ENCODE data around the gene TSEN2.

The TSEN2 gene

GRCh38 chr3:12521010-12521409, 36.7 kb downstream of the TSEN2 start:
- Histone ChIP-seq H2BK12ac (ENCODE audit: low read length in 2 of 2) (no peak overlapping the region), H3K9me3 (ENCODE audit: control insufficient read depth, low read length) (no peaks in the 10 kb centered on the region), H2BK5ac (ENCODE audit: low read depth, low read length, poor library complexity, severe bottlenecking) (no peak overlapping the region), H3K79me1 (replicated peaks; ENCODE audit: low read length, poor library complexity, severe bottlenecking) (peaks cover 4% of the 10 kb centered on the region), H3K4me3 (ENCODE audit: insufficient read depth in 1 of 2, low read depth in 1 of 2, low read length in 2 of 2) (no peak overlapping the region), H3K27ac (ENCODE audit: low read length, poor library complexity, severe bottlenecking) (no peak overlapping the region), H3K36me3 (ENCODE audit: control insufficient read depth in 1 of 2, insufficient read depth in 2 of 2, low read depth in 1 of 2, low read length in 2 of 2) (peaks cover 14 to 54% of the 10 kb centered on the region in 2 experiments), H3K14ac (ENCODE audit: low read length in 2 of 2) (no peak overlapping the region), H4K8ac (ENCODE audit: low read length) (no peak overlapping the region), H4K91ac (ENCODE audit: low read length) (no peak overlapping the region), H3K4ac (ENCODE audit: low read depth in 1 of 2, low read length in 2 of 2) (no peak overlapping the region), H3K4me1 (ENCODE audit: control insufficient read depth, insufficient read depth, low read depth, low read length) (peaks cover 7% of the 10 kb centered on the region), H3K27me3 (ENCODE audit: control insufficient read depth in 1 of 2, insufficient read depth in 1 of 2, low read length in 2 of 2) (no peaks in the 10 kb centered on the region), H2BK15ac (ENCODE audit: low read depth, poor library complexity, severe bottlenecking) (no peak overlapping the region), H2AFZ (ENCODE audit: low read depth, low read length) (no peak overlapping the region), H2AK5ac (ENCODE audit: low read length, severe bottlenecking) (no peak overlapping the region), H3K23ac (ENCODE audit: low read length in 2 of 2) (no peak overlapping the region), H2BK120ac (ENCODE audit: low read depth, low read length) (no peak overlapping the region), H3K9ac (ENCODE audit: low read length) (no peak overlapping the region), H3K18ac (ENCODE audit: low read depth in 1 of 2, low read length in 2 of 2) (no peak overlapping the region), H3K4me2 (ENCODE audit: low read length, poor library complexity, severe bottlenecking) (no peak overlapping the region)
- no peak for DNase-seq
- WGBS, result 99% methylated on average over 2 of the region's 2 CpGs

GRCh38 chr3:12522721-12523120, 38.4 kb downstream of the TSEN2 start:
- H3K4me3 ChIP-seq (ENCODE audit: insufficient read depth in 1 of 2, low read depth in 1 of 2, low read length in 2 of 2), result no peak overlapping the region
- no peak overlapping the region for H3K23ac ChIP-seq (ENCODE audit: low read length in 2 of 2)
- no peaks in the 10 kb centered on the region for H3K9me3 ChIP-seq (ENCODE audit: control insufficient read depth, low read length)
- no peak overlapping the region for H4K91ac ChIP-seq (ENCODE audit: low read length)
- no peak overlapping the region for H2AFZ ChIP-seq (ENCODE audit: low read depth, low read length)
- no peak for DNase-seq
- no peak overlapping the region for H3K18ac ChIP-seq (ENCODE audit: low read depth in 1 of 2, low read length in 2 of 2)
- WGBS, result no CpG with 5 or more reads among the region's 1 CpG
- H3K9ac ChIP-seq (ENCODE audit: low read length), result no peak overlapping the region
- no peak overlapping the region for H2BK120ac ChIP-seq (ENCODE audit: low read depth, low read length)
- no peak overlapping the region for H3K4me2 ChIP-seq (ENCODE audit: low read length, poor library complexity, severe bottlenecking)
- H3K79me1 ChIP-seq (replicated peaks; ENCODE audit: low read length, poor library complexity, severe bottlenecking), result peaks cover 1% of the 10 kb centered on the region
- no peak overlapping the region for H3K27ac ChIP-seq (ENCODE audit: low read length, poor library complexity, severe bottlenecking)
- H2BK12ac ChIP-seq (ENCODE audit: low read length in 2 of 2), result no peak overlapping the region
- H3K4me1 ChIP-seq (ENCODE audit: control insufficient read depth, insufficient read depth, low read depth, low read length), result peaks cover 2% of the 10 kb centered on the region
- H2AK5ac ChIP-seq (ENCODE audit: low read length, severe bottlenecking), result no peak overlapping the region
- no peaks in the 10 kb centered on the region for H3K27me3 ChIP-seq (ENCODE audit: control insufficient read depth in 1 of 2, insufficient read depth in 1 of 2, low read length in 2 of 2)
- no peak overlapping the region for H2BK5ac ChIP-seq (ENCODE audit: low read depth, low read length, poor library complexity, severe bottlenecking)
- H3K14ac ChIP-seq (ENCODE audit: low read length in 2 of 2), result no peak overlapping the region
- no peak overlapping the region for H3K4ac ChIP-seq (ENCODE audit: low read depth in 1 of 2, low read length in 2 of 2)
- peaks cover 16 to 60% of the 10 kb centered on the region in 2 experiments for H3K36me3 ChIP-seq (ENCODE audit: control insufficient read depth in 1 of 2, insufficient read depth in 2 of 2, low read depth in 1 of 2, low read length in 2 of 2)
- H4K8ac ChIP-seq (ENCODE audit: low read length), result no peak overlapping the region
- H2BK15ac ChIP-seq (ENCODE audit: low read depth, poor library complexity, severe bottlenecking), result no peak overlapping the region

- Histone ChIP-seq H3K14ac (ENCODE audit: low read length in 2 of 2) (no peak overlapping the region), H3K23ac (ENCODE audit: low read length in 2 of 2) (no peak overlapping the region), H3K9ac (ENCODE audit: low read length) (no peak overlapping the region), H2BK12ac (ENCODE audit: low read length in 2 of 2) (no peak overlapping the region), H4K8ac (ENCODE audit: low read length) (no peak overlapping the region), H2AK5ac (ENCODE audit: low read length, severe bottlenecking) (no peak overlapping the region), H3K4ac (ENCODE audit: low read depth in 1 of 2, low read length in 2 of 2) (no peak overlapping the region), H3K36me3 (ENCODE audit: control insufficient read depth in 1 of 2, insufficient read depth in 2 of 2, low read depth in 1 of 2, low read length in 2 of 2) (peaks cover 11 to 79% of the 10 kb centered on the region in 2 experiments), H2AFZ (ENCODE audit: low read depth, low read length) (no peak overlapping the region), H3K27ac (ENCODE audit: low read length, poor library complexity, severe bottlenecking) (no peak overlapping the region), H2BK5ac (ENCODE audit: low read depth, low read length, poor library complexity, severe bottlenecking) (no peak overlapping the region), H3K4me1 (ENCODE audit: control insufficient read depth, insufficient read depth, low read depth, low read length) (no peaks in the 10 kb centered on the region), H3K9me3 (ENCODE audit: control insufficient read depth, low read length) (no peaks in the 10 kb centered on the region), H3K18ac (ENCODE audit: low read depth in 1 of 2, low read length in 2 of 2) (no peak overlapping the region), H3K4me3 (ENCODE audit: insufficient read depth in 1 of 2, low read depth in 1 of 2, low read length in 2 of 2) (no peak overlapping the region), H3K4me2 (ENCODE audit: low read length, poor library complexity, severe bottlenecking) (no peak overlapping the region), H2BK120ac (ENCODE audit: low read depth, low read length) (no peak overlapping the region), H3K27me3 (ENCODE audit: control insufficient read depth in 1 of 2, insufficient read depth in 1 of 2, low read length in 2 of 2) (no peaks in the 10 kb centered on the region), H3K79me1 (replicated peaks; ENCODE audit: low read length, poor library complexity, severe bottlenecking) (peaks cover 1% of the 10 kb centered on the region), H4K91ac (ENCODE audit: low read length) (no peak overlapping the region), H2BK15ac (ENCODE audit: low read depth, poor library complexity, severe bottlenecking) (no peak overlapping the region)
- 100% methylated on average over 2 of the region's 3 CpGs for whole genome bisulfite sequencing
- no peak for DNase-seq
These were observed 43.5 kb downstream of the TSEN2 start for GRCh38 chr3:12527757-12528143.

GRCh38 chr3:12532182-12532581, 47.9 kb downstream of the TSEN2 start:
- Histone ChIP-seq H2AK5ac (ENCODE audit: low read length, severe bottlenecking) (no peak overlapping the region), H3K4me3 (ENCODE audit: insufficient read depth in 1 of 2, low read depth in 1 of 2, low read length in 2 of 2) (no peak overlapping the region), H3K18ac (ENCODE audit: low read depth in 1 of 2, low read length in 2 of 2) (no peak overlapping the region), H4K91ac (ENCODE audit: low read length) (no peak overlapping the region), H2BK5ac (ENCODE audit: low read depth, low read length, poor library complexity, severe bottlenecking) (no peak overlapping the region), H3K9me3 (ENCODE audit: control insufficient read depth, low read length) (no peaks in the 10 kb centered on the region), H2AFZ (ENCODE audit: low read depth, low read length) (no peak overlapping the region), H3K14ac (ENCODE audit: low read length in 2 of 2) (no peak overlapping the region), H3K4ac (ENCODE audit: low read depth in 1 of 2, low read length in 2 of 2) (no peak overlapping the region), H4K8ac (ENCODE audit: low read length) (no peak overlapping the region), H3K23ac (ENCODE audit: low read length in 2 of 2) (no peak overlapping the region), H3K36me3 (ENCODE audit: control insufficient read depth in 1 of 2, insufficient read depth in 2 of 2, low read depth in 1 of 2, low read length in 2 of 2) (peaks cover 16 to 69% of the 10 kb centered on the region in 2 experiments), H3K9ac (ENCODE audit: low read length) (no peak overlapping the region), H3K79me1 (replicated peaks; ENCODE audit: low read length, poor library complexity, severe bottlenecking) (peaks cover 3% of the 10 kb centered on the region), H2BK120ac (ENCODE audit: low read depth, low read length) (no peak overlapping the region), H2BK12ac (ENCODE audit: low read length in 2 of 2) (no peak overlapping the region), H3K27ac (ENCODE audit: low read length, poor library complexity, severe bottlenecking) (no peak overlapping the region), H3K4me1 (ENCODE audit: control insufficient read depth, insufficient read depth, low read depth, low read length) (no peaks in the 10 kb centered on the region), H3K4me2 (ENCODE audit: low read length, poor library complexity, severe bottlenecking) (no peak overlapping the region), H2BK15ac (ENCODE audit: low read depth, poor library complexity, severe bottlenecking) (no peak overlapping the region), H3K27me3 (ENCODE audit: control insufficient read depth in 1 of 2, insufficient read depth in 1 of 2, low read length in 2 of 2) (no peaks in the 10 kb centered on the region)
- 94% methylated on average over 4 of the region's 5 CpGs for WGBS
- no peak for DNase-seq

All from mesenchymal stem cell (in vitro differentiated cells and primary cell).